NCI-H2171 (cell line): Measurements from ENCODE around the gene TBCK.
A peak's percentile ranks its signal among the peaks of the same experiment; 100 is the strongest.
"Not testable (repeated sequence)": the region's sequence is repeated elsewhere in the genome, so short reads cannot be mapped to it uniquely, and the experiment has no call there.

Experiments used
- DNase-seq: peaks from one replicate; lab custom pipeline; 2025; lab: John Stamatoyannopoulos, UW

The TBCK gene

DNA sequence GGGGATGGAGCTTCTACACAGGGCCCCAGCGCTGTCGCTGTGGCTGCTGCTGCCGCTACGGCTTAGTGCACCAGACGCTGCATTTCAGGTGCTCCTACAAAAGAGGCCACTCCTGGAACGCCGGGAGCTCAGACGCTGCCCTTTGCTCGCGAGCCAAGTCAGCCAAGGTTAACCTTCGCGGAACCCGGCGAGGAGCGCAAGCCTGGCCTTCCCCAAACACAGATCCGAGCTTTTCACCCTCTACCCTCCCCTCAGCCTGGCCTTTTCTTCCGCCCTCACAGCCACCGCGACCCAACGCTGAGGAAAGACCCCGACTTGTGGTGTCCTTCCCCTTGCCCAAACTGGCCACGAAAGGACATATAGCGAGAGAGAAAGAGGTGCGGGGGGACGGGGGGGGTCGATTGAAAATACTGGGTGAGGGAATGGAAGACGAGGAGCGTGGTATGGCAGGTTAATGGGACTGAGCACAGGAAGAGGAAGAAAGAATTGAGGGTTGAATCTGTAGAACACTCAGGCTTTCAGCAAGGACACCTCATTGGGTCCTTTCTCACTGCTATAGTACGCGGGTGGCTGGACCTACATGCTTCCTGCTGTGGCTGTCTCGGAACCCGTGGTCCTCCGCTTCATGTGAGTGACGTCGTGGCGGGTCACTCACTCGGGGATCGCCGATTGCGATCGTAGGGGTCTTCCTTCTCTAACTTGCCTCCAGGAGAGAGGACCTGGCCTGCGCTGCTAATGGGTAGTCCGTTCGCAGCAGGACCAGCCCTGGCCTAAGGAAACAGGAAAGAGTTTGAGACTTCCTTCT is at the start of gene TBCK, which contains the start of gene AIMP1:
Gene TBCK (minus strand): TSS at position 242 of the 805 bp plus-strand sequence. CDS start 7,249 bp downstream, outside the sequence.
Gene AIMP1 (plus strand): TSS at position 583 of the 805 bp plus-strand sequence. CDS start 8,460 bp downstream, outside the sequence.
- peak; percentile 58 for DNase-seq

DNA sequence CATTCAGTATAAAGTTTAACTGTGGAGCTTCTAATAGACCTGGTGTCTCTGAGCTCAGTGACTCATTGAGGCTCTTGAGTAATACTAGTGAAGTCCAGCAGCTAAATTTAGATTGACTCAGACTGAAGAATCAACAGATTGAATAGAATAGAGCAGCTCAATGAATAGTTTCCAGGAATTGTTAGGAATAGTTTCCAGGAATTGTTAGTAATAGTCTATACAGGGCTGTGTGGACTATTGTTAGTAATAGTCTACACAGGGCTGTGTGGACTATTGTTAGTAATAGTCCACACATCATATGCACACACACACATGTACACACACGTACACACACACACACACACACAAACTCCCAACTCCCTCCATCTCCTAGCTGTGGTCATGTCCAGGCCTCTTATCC is 49.6 kb upstream of the TBCK start:
- no peak for DNase-seq

DNA sequence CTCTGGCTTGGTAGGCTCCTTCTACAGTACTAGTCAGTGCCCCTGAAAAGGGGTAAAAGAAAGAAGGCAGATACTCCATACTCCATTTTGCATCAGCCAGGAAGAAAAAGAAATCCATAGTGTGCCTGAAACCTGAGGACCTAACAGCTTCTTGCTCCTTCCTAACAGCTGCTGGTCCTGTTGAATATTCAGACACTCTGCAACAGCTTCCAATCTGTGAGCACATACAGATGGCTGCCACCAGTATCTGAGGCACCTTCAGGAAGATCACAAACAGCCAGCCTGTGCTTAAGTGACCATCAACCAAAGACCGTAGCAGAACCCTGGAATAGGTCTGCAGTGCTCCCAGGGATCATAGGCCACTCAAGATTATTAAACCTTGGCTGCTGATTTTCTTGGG is 48.3 kb upstream of the TBCK start:
- DNase-seq, result no peak

DNA sequence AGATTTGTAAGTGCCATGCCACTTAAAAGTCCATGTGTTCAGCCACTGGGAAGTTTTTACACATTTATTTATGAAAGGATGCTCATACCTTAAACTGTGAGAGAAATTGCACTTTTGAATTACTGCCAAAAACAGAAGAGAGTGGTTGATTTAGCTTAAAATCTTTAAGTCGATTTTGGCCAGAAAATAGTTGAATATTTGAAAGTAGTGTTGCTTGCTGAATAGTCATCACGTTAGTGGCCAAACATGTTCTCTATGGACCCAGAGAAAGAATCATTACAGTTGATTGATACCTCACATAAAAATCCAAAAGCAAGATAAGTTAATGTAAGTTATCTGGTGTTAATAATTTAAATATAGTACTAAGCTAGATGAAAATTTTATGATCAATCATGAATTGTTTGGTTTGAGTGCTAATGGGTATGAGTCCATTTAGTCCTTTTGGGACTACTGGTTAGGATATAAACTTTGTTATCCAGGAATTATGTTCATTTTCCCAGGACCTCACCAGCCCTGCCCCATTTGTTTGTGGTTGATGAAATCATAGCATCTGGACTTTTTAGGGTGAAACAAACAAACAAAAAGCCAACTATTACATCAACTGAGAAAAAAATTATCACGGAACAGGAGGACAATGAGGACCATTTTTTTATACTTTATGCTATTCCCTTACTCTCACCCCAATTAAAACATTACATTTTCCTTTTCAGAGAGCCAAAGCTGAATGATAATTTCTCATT is 46.2 kb upstream of the TBCK start:
- no peak for DNase-seq

DNA sequence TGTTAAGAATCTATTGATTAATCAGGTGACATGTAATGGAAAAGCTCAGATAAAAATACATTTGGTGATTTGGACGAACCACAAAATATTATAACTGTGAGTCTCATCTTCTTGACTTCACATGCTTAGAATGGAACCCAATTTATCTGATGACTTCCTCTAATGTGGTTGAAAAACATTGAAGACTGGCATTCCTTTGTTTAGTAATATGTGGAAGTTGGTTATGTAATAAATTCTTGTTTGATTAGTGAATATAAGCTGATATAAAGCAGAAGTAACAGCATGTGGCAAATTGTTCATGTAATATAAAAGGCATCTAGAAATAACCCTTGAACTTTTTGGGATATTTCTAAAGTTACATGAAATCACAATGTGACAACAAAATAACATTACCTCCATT is 42.9 kb upstream of the TBCK start:
- DNase-seq, result no peak

DNA sequence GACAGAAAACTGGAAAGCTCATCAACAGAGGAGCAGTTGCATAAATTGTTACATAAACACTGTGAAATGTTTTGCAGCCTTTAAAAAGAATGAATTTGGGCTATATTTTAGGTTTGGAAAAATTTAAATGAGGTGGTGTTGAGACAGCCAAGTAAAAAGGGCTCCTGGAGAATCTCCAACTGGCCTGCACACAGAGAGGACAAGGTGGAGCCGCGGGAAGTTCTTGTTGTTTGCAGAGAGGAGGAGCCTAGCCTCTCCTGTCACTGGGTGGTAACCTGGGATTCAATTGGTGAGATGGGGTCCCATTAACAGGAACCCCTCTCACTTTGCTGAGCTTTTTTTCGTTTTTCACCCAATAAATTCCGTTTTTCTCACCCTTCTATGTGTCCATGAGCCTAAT is 39.2 kb upstream of the TBCK start:
- DNase-seq, result no peak

DNA sequence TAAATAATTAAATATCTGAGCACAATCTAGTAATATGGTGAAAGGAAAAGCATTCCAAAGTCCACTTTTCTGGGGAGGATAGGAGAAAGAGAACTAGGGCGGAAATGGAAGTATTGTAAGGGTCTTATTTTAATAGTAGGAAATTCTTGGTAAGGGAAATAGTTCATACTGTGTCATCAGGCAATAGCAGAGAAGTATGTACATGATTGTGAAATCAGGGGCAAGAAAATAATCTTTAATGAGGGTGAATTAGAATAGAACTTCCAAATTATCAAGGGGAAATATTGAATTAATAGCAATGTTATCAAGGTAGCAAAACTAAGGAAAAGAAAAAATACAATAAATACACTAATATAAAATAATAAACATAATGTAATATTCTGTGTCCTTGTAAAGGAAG is 37.8 kb upstream of the TBCK start:
- DNase-seq, result no peak

DNA sequence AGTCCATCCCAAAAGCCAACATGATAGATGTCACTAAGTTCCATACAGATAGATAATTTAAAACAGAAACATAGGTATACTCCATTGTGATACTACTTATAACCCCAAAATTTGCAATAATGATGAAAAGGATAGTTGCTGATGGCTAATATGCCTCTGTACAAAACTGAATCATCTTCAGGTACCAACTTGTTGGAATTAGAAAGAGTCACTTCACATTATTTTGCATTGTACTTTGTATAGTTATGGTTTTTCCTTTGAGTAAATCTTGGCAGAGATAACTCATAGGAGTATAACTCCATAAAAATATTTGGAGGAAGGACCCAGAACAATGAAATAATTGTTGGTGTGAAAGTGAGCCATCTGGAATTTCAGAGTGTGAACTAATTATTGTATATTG is 35.0 kb upstream of the TBCK start:
- DNase-seq, result no peak

DNA sequence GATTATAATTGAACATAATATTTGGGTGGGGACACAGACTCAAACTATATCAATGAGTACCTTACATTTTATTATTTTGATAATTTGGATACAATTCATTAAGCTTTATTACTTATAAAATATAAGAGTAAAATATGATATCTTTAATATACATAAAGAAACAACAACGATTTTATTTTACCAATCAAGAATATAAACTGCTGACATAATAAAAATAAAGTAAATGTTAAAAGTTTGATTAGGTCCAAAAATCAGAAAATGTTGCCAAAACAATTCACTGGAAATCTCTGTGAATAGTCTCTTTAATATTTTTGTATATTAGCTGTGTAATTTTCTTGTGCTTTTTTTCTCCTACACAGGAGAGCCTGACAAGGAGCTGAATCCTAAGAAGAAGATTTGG is 31.2 kb upstream of the TBCK start:
- DNase-seq, result no peak

DNA sequence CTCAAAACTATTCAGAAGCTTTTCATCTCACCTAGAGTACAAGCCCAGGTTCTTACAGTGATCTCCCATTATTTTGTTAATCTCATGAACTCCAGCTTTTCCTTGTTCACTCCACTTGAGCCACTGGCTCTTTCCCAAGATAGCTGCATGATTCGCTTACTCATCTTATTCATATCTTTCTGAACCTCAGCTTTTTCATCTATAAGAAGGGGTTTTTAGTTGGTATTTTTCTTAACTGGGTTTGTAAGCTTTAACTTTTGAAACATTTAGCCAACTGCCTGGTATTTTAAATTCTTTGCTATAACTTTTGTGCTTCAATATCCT is 28.6 kb upstream of the TBCK start:
- DNase-seq, result no peak

DNA sequence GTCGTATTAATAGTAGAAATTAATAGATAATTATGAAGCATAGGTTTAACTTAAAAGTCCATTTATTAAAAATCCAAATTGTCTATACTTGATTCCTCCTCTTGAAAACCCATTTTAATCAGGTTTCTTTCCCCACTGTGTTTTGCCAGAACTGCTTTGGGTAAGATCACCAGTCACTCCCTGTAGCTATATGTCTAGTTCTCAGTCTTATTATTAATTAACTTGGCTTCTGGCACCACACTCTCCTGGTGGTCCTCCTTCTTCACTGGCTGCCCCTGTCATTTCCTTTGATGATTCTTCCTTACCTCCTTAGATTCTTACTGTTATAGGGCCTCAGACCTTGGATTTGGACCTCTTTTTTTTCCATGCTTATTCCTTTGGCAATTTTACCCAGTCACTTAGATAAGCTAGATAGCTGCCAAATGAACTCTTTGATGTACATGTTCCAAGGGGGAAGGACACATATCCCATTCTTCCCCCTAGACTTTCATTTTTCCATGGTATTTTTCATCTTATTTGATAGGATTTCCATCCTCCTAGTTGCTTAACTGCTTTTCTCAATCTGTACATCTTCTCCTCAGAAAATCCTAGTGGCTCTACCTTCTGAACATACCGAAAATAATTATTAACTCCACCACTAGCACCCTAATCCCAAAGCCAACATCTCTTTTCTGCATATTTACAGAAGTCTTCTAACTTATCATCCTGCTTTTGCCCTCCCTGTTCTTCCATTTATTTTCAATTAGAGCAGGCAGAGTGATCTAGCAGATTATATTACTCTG is 28.0 kb upstream of the TBCK start:
- no peak for DNase-seq

DNA sequence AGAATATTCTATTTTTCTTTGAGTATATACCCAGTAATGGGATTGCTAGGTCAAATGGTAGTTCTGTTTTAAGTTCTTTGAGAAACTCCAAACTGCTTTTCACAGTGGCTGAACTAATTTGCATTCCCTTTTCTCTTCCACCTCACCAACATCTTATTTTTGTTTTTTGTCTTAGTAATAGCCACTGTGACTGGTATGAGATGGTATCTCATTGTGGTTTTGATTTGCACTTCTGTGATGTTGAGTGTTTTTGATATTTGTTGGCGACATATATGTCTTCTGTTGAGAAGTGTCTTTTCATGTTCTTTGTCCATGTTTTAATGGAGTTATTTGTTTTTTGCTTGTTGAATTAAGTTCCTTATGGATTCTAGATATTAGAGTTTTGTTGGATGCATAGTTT is 24.8 kb upstream of the TBCK start:
- no peak for DNase-seq

DNA sequence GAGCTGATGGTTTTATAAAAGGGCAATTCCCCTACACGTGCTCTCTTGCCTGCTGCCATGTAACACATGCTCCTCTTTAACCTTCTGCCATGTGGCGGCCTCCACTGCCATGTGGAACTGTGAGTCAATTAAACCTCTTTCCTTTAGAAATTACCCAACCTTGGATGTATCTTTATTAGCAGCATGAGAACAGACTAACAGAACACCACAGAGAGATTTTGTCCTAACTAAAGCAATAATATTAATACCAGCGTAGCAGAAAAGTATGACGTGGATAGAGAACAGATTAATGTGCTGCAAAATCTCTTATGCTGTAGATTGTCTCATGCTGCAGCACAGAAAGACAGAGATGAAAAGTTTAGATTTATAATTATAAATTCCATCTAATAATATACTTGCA is 23.4 kb upstream of the TBCK start:
- no peak for DNase-seq

DNA sequence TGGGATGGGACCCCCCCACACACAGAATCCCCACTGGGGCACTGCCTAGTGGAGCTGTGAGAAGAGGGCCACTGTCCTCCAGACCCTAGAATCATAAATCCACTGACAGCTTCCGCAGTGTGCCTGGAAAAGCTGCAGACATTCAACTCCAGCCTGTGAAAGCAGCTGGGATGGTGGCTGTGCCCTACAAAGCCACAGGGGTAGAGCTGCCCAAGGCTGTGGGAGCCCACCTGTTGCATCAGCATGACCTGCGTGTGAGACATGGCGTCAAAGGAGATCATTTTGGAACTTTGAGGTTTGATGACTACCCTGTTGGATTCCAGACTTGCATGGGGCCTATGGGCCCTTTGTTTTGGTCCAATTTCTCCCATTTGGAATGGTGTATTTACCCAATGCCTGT is 22.7 kb upstream of the TBCK start:
- DNase-seq, result no peak

DNA sequence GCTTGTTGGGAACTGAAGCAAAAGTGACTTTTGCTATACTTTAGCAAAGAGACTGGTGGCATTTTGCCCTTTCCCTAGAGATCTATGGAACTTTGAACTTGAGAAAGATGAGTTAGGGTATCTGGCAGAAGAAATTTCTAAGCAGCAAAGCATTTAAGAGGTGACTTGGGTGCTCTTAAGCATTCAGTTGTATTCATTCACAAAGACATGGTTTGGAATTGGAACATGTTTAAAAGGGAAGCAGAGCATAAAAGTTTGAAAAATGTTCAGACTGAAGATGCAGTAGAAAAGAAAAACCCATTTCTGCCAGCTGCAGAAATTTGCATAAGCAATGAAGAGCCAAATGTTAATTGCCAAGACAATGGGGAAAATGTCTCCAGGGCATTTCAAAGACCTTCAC is 21.9 kb upstream of the TBCK start:
- no peak for DNase-seq

DNA sequence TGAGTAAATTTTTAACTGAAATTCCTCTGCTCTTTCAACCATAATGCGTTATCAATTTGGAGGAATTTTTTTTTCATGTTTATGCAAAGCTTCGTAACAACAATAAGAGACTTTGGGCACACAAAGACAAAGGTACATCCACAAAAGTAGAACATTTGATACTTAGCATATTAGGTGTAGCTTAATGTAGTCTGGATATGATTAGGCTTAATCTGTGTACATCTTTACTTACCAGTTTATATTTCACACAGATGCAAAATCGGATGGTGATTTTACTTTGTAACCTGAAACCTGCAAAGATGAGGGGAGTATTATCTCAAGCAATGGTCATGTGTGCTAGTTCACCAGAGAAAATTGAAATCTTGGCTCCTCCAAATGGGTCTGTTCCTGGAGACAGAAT is 20.6 kb upstream of the TBCK start:
- DNase-seq, result no peak

DNA sequence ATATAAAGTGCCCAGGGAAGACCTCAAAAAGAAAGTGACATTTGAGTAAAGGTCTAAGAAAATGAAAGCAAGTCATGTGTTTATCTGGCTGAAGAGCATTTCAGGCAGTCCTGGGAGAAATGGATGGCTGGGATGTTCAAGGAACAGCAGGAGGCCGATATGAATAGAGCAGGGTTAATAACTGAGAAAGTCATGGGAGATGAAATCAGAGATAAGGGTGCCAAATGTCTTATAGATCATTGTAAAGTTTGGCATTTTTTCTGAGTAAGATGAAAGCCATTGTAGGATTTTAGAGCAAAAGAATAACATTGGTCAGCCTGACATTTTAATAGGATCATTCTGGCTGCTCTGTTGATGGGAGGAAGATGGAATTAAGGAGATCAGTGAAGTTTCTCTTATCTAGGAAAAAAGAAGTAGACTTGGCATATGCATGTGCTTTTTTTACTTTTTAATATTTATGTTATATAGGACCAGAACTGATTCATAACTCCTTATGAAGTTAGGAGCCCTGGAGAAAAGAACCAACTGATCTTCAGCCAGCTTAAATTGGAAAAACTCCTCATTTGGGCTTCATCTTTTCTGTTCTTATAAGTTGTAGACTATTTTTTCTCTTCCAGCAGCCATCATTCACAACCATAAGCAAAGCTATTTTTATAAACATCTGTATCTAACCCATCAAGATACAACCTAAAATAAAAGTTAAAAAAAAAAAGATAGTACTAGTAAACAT is 18.9 kb upstream of the TBCK start:
- DNase-seq, result no peak

DNA sequence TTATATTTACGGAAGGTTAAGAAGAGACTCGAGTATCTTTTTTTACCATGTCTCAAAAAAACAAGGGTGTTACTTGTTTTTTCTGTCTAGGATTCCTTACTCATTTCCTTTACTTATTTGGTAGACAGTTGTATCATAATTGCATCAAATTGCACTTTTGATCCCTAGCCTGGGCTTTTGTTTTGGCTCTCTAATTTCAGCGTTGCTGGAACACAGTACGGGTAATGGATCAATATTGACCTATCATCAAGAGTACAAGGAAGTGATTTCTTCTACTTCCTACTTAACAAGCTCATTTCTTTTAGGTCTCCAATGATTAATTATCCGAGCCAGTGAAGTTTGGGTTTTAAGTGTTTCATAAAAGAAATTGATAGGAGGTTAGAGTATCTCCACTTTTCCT is 17.2 kb upstream of the TBCK start:
- no peak for DNase-seq

DNA sequence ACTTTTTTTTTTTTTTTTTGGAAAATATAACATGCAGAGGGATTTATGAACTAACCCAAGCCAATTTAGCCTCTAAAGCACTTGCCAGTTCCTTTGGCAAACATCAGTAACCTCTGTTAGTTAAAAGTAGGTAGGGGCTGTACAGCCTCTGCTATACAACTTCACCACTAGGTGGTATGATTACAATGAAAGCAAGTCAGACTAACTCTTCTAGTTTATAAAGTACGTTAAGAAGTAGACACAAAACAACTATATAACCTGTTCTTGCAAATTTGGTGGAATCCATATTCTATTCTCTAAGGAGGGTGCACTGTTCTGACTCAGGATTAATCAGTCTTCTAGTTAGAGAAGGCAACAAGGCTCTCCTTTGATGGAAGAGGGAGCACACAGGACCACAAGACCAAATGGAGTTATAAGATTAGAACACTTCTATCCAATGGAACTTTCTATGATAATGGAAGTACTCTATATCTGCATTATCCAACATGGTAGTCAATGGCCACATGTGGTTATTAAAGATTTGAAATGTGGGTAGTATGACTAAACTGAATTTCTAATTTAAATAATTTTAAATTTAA is 13.1 kb upstream of the TBCK start:
- DNase-seq, result no peak

DNA sequence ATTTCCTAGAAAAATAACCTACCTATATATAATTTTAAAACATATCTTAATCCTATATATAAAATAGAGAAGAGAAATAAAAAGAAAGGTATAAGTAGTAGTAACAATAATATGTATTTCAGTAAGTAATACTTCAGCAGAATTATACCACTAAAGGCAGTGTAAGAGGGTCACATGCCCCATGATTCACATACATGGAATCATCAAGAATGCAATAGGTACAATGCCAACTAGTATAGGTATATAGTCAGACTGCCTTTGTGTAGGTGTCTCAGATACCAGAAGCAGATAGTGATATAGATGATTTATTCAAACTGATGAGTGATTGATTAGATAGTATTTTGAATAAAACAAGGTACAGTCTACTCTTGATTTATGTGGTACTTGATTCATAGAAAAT is 9.8 kb upstream of the TBCK start:
- DNase-seq, result no peak

DNA sequence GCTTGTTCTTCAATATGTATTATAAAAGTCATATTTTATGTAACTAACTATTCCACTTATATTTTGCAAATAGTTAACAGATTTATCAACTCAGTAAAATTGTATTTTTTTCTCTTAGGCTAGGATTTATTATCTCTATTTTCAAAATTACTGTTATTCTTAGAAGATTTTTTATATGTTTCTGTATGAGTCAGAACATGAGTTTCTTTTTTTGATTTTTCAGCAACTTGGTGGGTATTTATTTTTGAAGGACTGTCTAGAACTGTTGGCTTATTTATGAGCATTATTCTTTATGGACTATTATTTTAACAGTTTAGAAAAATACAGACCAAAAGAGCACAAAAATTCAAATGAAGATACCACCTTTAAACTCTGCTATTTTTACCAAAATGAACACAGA is 7.1 kb upstream of the TBCK start:
- DNase-seq, result no peak

DNA sequence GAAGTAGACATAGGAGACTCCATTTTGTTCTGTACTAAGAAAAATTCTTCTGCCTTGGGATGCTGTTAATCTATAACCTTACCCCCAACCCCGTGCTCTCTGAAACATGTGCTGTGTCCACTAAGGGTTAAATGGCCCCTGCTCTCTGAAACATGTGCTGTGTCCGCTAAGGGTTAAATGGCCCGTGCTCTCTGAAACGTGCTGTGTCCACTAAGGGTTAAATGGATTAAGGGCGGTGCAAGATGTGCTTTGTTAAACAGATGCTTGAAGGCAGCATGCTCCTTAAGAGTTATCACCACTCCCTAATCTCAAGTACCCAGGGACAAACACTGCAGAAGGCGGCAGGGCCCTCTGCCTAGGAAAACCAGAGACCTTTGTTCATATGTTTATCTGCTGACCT is 5.8 kb upstream of the TBCK start:
- not testable (repeated sequence) for DNase-seq
